OCI-LY1 (cell line): ENCODE measurements around the gene MAP2K2.

Source experiments
- CTCF ChIP-seq: fragments of 200-600 bp; sonication (generic), shearing (Covaris generic); IDR thresholded peaks from 2 replicates; pipeline ENCODE4 v1.5.1; 2017; ENCODE audit warnings: mild to moderate bottlenecking, antibody characterized with exemption, low read length, moderate library complexity, mixed read lengths
- EZH2 ChIP-seq: fragments of 200-600 bp; sonication (generic), shearing (Covaris generic); IDR thresholded peaks from 2 replicates; pipeline ENCODE4 v1.8.0; 2017; ENCODE audit warnings: borderline replicate concordance, mixed run types, mild to moderate bottlenecking, antibody characterized with exemption, low read length, moderate library complexity, mixed read lengths

- TF ChIP-seq CTCF, result no peak
- no peak for TF ChIP-seq EZH2
Observed at GRCh38 chr19:4115050-4115817, 8.7 kb downstream of the MAP2K2 start.
